ENCODE data around the gene KIF26B. TPM values are rescaled to one million over a fixed set of nuclear protein-coding genes. Genes with fewer than 3 reads are reported as not detected.
"Not testable (repeated sequence)": the region's sequence is repeated elsewhere in the genome, so short reads cannot be mapped to it uniquely, and the experiment has no call there.

Gene KIF26B
- total RNA-seq, 1 donor from 2014 or later, result 8.8 TPM

DNA sequence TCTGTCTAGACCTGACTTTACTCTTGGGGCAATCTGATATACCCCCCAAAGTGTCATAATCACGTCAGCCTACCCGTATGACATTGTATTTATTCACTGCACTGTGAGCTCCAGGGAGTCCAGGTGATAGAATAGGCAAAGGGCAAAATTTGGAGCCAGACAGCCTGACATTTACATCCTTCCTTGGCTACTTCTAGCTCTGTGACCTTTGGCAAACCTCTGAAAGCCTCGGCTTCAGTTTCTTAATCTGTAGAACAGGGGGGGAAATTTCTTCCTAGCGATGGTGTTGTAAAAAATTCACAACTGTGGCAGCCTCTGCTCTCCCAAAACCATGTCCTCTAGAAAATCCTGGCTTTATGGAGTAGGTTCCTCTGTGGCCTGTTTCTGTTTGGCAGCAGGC is 240.9 kb downstream of the KIF26B start:
- H3K27me3 Mint-ChIP-seq (ENCODE audit: unreplicated experiment), result peaks cover 9% of the 10 kb centered on the region
- H3K36me3 Mint-ChIP-seq (ENCODE audit: unreplicated experiment), result no peaks in the 10 kb centered on the region
- H3K27ac Mint-ChIP-seq (ENCODE audit: unreplicated experiment), result no peak overlapping the region
- no peak for DNase-seq (ENCODE audit: extremely low spot score, unreplicated experiment)
- H3K4me1 Mint-ChIP-seq (ENCODE audit: unreplicated experiment), result no peaks in the 10 kb centered on the region
- TF ChIP-seq, protein P1, sequence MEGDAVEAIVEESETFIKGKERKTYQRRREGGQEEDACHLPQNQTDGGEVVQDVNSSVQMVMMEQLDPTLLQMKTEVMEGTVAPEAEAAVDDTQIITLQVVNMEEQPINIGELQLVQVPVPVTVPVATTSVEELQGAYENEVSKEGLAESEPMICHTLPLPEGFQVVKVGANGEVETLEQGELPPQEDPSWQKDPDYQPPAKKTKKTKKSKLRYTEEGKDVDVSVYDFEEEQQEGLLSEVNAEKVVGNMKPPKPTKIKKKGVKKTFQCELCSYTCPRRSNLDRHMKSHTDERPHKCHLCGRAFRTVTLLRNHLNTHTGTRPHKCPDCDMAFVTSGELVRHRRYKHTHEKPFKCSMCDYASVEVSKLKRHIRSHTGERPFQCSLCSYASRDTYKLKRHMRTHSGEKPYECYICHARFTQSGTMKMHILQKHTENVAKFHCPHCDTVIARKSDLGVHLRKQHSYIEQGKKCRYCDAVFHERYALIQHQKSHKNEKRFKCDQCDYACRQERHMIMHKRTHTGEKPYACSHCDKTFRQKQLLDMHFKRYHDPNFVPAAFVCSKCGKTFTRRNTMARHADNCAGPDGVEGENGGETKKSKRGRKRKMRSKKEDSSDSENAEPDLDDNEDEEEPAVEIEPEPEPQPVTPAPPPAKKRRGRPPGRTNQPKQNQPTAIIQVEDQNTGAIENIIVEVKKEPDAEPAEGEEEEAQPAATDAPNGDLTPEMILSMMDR (IDR thresholded peaks at IDR 0.05), result no peak
- H3K9me3 Mint-ChIP-seq (ENCODE audit: unreplicated experiment), result peaks cover 5% of the 10 kb centered on the region
- no peak overlapping the region for H3K4me3 Mint-ChIP-seq (ENCODE audit: unreplicated experiment)

GRCh38 chr1:245396615-245397014 is 241.8 kb downstream of the KIF26B start:
- H3K4me3 Mint-ChIP-seq (ENCODE audit: unreplicated experiment), result no peak overlapping the region
- no peaks in the 10 kb centered on the region for H3K36me3 Mint-ChIP-seq (ENCODE audit: unreplicated experiment)
- no peak for DNase-seq (ENCODE audit: extremely low spot score, unreplicated experiment)
- no peak overlapping the region for H3K27ac Mint-ChIP-seq (ENCODE audit: unreplicated experiment)
- TF ChIP-seq, protein P1 (IDR thresholded peaks at IDR 0.05), result no peak
- peaks cover 5% of the 10 kb centered on the region for H3K9me3 Mint-ChIP-seq (ENCODE audit: unreplicated experiment)
- H3K4me1 Mint-ChIP-seq (ENCODE audit: unreplicated experiment), result no peaks in the 10 kb centered on the region
- peaks cover 9% of the 10 kb centered on the region for H3K27me3 Mint-ChIP-seq (ENCODE audit: unreplicated experiment)

GRCh38 chr1:245397771-245398170 is 243.0 kb downstream of the KIF26B start:
- no peak for DNase-seq (ENCODE audit: extremely low spot score, unreplicated experiment)
- TF ChIP-seq, protein P1 (IDR thresholded peaks at IDR 0.05), result no peak
- Mint-ChIP-seq H3K9me3 (ENCODE audit: unreplicated experiment) (peaks cover 5% of the 10 kb centered on the region), H3K27ac (ENCODE audit: unreplicated experiment) (no peak overlapping the region), H3K4me1 (ENCODE audit: unreplicated experiment) (no peaks in the 10 kb centered on the region), H3K27me3 (ENCODE audit: unreplicated experiment) (peaks cover 12% of the 10 kb centered on the region), H3K36me3 (ENCODE audit: unreplicated experiment) (no peaks in the 10 kb centered on the region), H3K4me3 (ENCODE audit: unreplicated experiment) (no peak overlapping the region)

DNA sequence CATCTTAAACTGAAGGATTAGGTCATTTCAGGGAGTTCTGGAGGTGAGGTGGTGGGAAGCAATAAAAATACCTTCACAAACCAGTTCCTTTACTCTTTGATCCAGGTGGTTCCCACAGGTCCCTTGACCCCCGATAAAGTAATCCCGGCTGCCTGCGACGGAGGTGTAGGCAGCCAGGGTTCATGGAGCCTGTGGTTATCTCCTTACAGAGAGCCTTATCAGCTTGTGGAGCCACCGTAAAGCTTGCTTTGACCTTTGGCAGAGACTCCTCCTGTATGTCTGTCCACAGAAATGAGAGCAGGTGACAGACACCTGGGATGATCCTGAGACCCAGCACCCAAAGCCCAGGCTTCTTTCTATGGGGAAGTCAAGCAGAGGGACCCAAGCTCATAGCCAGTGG is 243.4 kb downstream of the KIF26B start:
- Mint-ChIP-seq H3K4me3 (ENCODE audit: unreplicated experiment) (no peak overlapping the region), H3K27me3 (ENCODE audit: unreplicated experiment) (peaks cover 12% of the 10 kb centered on the region), H3K36me3 (ENCODE audit: unreplicated experiment) (no peaks in the 10 kb centered on the region), H3K27ac (ENCODE audit: unreplicated experiment) (no peak overlapping the region), H3K9me3 (ENCODE audit: unreplicated experiment) (peaks cover 3% of the 10 kb centered on the region), H3K4me1 (ENCODE audit: unreplicated experiment) (no peaks in the 10 kb centered on the region)
- TF ChIP-seq, protein P1 (IDR thresholded peaks at IDR 0.05), result no peak
- no peak for DNase-seq (ENCODE audit: extremely low spot score, unreplicated experiment)

DNA sequence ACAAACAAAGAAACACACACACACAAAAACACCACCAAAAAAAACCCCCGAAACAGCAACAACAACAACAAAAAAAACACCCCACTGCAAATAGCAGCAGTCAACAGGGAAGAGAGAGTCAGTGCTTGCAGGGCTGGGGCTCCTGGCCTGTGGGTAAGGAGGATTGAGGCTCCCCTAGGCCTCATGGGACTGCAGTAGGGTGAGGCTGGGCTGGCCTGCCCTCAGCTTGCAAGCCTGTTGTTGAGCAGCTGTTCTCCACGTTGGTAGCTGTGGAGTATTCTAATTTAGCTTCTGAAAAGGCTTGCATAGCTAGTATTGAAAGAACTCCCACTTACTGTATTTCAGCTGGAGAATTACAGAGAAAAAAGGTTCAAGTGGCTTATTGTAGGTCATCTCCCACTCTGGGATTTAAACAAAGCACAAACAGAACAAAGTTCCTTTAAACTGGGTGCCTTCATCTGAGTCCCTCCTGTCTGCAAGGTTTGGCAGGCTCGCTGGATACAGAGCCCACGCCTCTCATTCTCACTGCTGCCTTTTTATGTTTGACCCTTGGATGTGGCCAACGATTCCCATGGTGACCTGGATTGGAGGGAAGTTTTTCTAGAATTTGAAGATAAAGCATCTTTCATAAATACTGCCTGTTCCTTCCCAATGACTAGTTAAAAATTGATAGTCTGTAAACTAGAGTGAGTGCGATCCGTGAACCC is 247.2 kb downstream of the KIF26B start:
- H3K4me3 Mint-ChIP-seq (ENCODE audit: unreplicated experiment), result no peak overlapping the region
- H3K36me3 Mint-ChIP-seq (ENCODE audit: unreplicated experiment), result no peaks in the 10 kb centered on the region
- H3K4me1 Mint-ChIP-seq (ENCODE audit: unreplicated experiment), result peaks cover 2% of the 10 kb centered on the region
- TF ChIP-seq, protein P1 (IDR thresholded peaks at IDR 0.05), result no peak
- no peaks in the 10 kb centered on the region for H3K9me3 Mint-ChIP-seq (ENCODE audit: unreplicated experiment)
- no peak overlapping the region for H3K27ac Mint-ChIP-seq (ENCODE audit: unreplicated experiment)
- H3K27me3 Mint-ChIP-seq (ENCODE audit: unreplicated experiment), result peaks cover 12% of the 10 kb centered on the region
- no peak for DNase-seq (ENCODE audit: extremely low spot score, unreplicated experiment)

- peaks cover 10% of the 10 kb centered on the region for H3K27me3 Mint-ChIP-seq (ENCODE audit: unreplicated experiment)
- H3K36me3 Mint-ChIP-seq (ENCODE audit: unreplicated experiment); H3K27ac Mint-ChIP-seq (ENCODE audit: unreplicated experiment); H3K9me3 Mint-ChIP-seq (ENCODE audit: unreplicated experiment); DNase-seq (ENCODE audit: extremely low spot score, unreplicated experiment); H3K4me1 Mint-ChIP-seq (ENCODE audit: unreplicated experiment); H3K4me3 Mint-ChIP-seq (ENCODE audit: unreplicated experiment): not testable (repeated sequence)
These were observed 248.2 kb downstream of the KIF26B start for GRCh38 chr1:245402998-245403397.

All from osteocyte (in vitro differentiated cells).